SK-N-SH (cell line): ENCODE data around the gene CST6. TPM values are rescaled to one million over a fixed set of nuclear protein-coding genes. Genes with fewer than 3 reads are reported as not detected.

Experiments used
- CTCF ChIA-PET: fragments of 300-600, 350-600 bp; formaldehyde crosslinking; extraction: SDS; loops from one replicate; lab custom pipeline; 2021; lab: Yijun Ruan, JAX
- POLR2A ChIA-PET: fragments of 350-600 bp; sonication (Branson Sonifier 250); formaldehyde crosslinking; extraction: SDS; loops from one replicate; lab custom pipeline; 2020; ENCODE audit warnings: antibody characterized with exemption, inconsistent platforms; lab: Yijun Ruan, JAX
- DNase-seq: peaks from one replicate; pipeline ENCODE4 v3.0.0; 2012
- H2AFZ ChIP-seq: fragments of 200-600 bp; sonication (generic); 2 replicates; pipeline ENCODE4 v1.8.1; 2016; ENCODE audit warnings: antibody characterized with exemption, mild to moderate bottlenecking, low read depth
- H3F3A ChIP-seq: fragments of 200-600 bp; sonication (generic); replicated peaks from 2 replicates; pipeline ENCODE3; 2016; ENCODE audit warnings: antibody characterized with exemption, mild to moderate bottlenecking; ENCODE audit not compliant: insufficient read depth
- H3K27ac ChIP-seq, 2 experiments: fragments of 200-500 bp in 1 of 2; fragments of 200-600 bp in 1 of 2; sonication (Bioruptor generic) in 1 of 2; sonication (generic), shearing (Covaris generic) in 1 of 2; 2 replicates each; pipeline versions ENCODE4 v1.5.1 to v1.6.1; 2014 to 2016; ENCODE audit warnings: low read depth in 2 of 2, inconsistent platforms in 1 of 2, low read length in 1 of 2, mild to moderate bottlenecking in 1 of 2, mixed read lengths in 1 of 2
- H3K27me3 ChIP-seq: fragments of 200-600 bp; sonication (generic), shearing (Covaris generic); 2 replicates; pipeline ENCODE4 v1.6.1; 2016; ENCODE audit warnings: mixed run types; ENCODE audit not compliant: insufficient read depth
- H3K36me3 ChIP-seq, 2 experiments: fragments of 200-500 bp in 1 of 2; fragments of 200-600 bp in 1 of 2; sonication (Bioruptor generic) in 1 of 2; sonication (generic) in 1 of 2; replicated peaks in 1 of 2; 2 replicates each; pipeline versions ENCODE3 to v1.5.1; 2014 to 2016; ENCODE audit warnings: low read length in 1 of 2, mild to moderate bottlenecking in 1 of 2; ENCODE audit not compliant: insufficient read depth in 2 of 2, control insufficient read depth in 1 of 2
- H3K4me1 ChIP-seq, 2 experiments: fragments of 200-500 bp in 1 of 2; fragments of 200-600 bp in 1 of 2; sonication (Bioruptor generic) in 1 of 2; sonication (generic), shearing (Covaris generic) in 1 of 2; 2 replicates each; pipeline versions ENCODE4 v1.5.1 to v1.6.1; 2014 to 2016; ENCODE audit warnings: low read depth in 1 of 2, low read length in 1 of 2, mixed run types in 1 of 2; ENCODE audit not compliant: insufficient read depth in 2 of 2, control insufficient read depth in 1 of 2
- H3K4me2 ChIP-seq: fragments of 200-600 bp; sonication (generic), shearing (Covaris generic); 2 replicates; pipeline ENCODE4 v1.6.1; 2017; ENCODE audit warnings: mixed run types
- H3K4me3 ChIP-seq, 2 experiments: fragments of 200-500 bp in 1 of 2; fragments of 200-600 bp in 1 of 2; sonication (Bioruptor generic) in 1 of 2; sonication (generic), shearing (Covaris generic) in 1 of 2; 2 replicates each; pipeline versions ENCODE4 v1.5.1 to v1.8.1; 2014 to 2016; ENCODE audit warnings: low read depth in 2 of 2, inconsistent platforms in 1 of 2, low read length in 1 of 2, mild to moderate bottlenecking in 1 of 2, mixed read lengths in 1 of 2, moderate library complexity in 1 of 2
- H3K79me2 ChIP-seq: fragments of 200-600 bp; sonication (generic); 2 replicates; pipeline ENCODE4 v1.8.1; 2017; ENCODE audit warnings: mild to moderate bottlenecking; ENCODE audit not compliant: insufficient read depth
- H3K9ac ChIP-seq: fragments of 200-600 bp; sonication (generic); 2 replicates; pipeline ENCODE4 v1.6.1; 2017; ENCODE audit warnings: mixed run types
- H3K9me2 ChIP-seq: fragments of 200-600 bp; sonication (generic); 2 replicates; pipeline ENCODE4 v1.6.1; 2017; ENCODE audit warnings: mixed run types
- H3K9me3 ChIP-seq: fragments of 200-600 bp; sonication (generic); 2 replicates; pipeline ENCODE4 v1.6.1; 2017; ENCODE audit warnings: mixed run types, mild to moderate bottlenecking, moderate library complexity
- H4K20me1 ChIP-seq: fragments of 200-600 bp; sonication (generic); 2 replicates; pipeline ENCODE4 v1.6.1; 2017; ENCODE audit warnings: mild to moderate bottlenecking, mixed run types; ENCODE audit not compliant: insufficient read depth
- CHD2 ChIP-seq: fragments of 150-350 bp; IDR thresholded peaks from 2 replicates; pipeline ENCODE4 v1.6.1; 2018; ENCODE audit warnings: low read length; ENCODE audit not compliant: partially characterized antibody
- EP300 ChIP-seq, 2 experiments: IDR thresholded peaks; 2 replicates each; pipeline versions ENCODE4 v1.4.0 to v1.6.1; 2012; ENCODE audit warnings: borderline replicate concordance in 1 of 2, low read depth in 1 of 2, low read length in 1 of 2
- FOSL2 ChIP-seq: IDR thresholded peaks from 2 replicates; pipeline ENCODE4 v1.4.0; 2012; ENCODE audit warnings: low read depth, mild to moderate bottlenecking, moderate library complexity, borderline replicate concordance
- FOXJ3 ChIP-seq: sonication (generic); formaldehyde crosslinking; IDR thresholded peaks from 2 replicates; pipeline ENCODE4 v1.5.1; 2020; ENCODE audit warnings: mild to moderate bottlenecking, missing genetic modification reagents
- IRF3 ChIP-seq: fragments of 150-350 bp; IDR thresholded peaks from 2 replicates; pipeline ENCODE4 v1.6.1; 2016; ENCODE audit warnings: mild to moderate bottlenecking, low read depth, low read length
- MEF2A ChIP-seq: IDR thresholded peaks from 2 replicates; pipeline ENCODE4 v1.4.0; 2012; ENCODE audit warnings: low read depth, borderline replicate concordance
- MXI1 ChIP-seq: IDR thresholded peaks from 2 replicates; pipeline ENCODE4 v1.6.1; 2012; ENCODE audit warnings: mild to moderate bottlenecking, low read depth, low read length, improper control_type of control experiment
- NRF1 ChIP-seq: IDR thresholded peaks from 2 replicates; pipeline ENCODE4 v1.6.1; 2012; ENCODE audit warnings: low read depth, mild to moderate bottlenecking, low read length
- PBX3 ChIP-seq: IDR thresholded peaks from 2 replicates; pipeline ENCODE4; 2012
- RCOR1 ChIP-seq: fragments of 150-350 bp; IDR thresholded peaks from 2 replicates; pipeline ENCODE4 v1.6.1; 2017; ENCODE audit warnings: antibody characterized with exemption, low read length
- RFX5 ChIP-seq: IDR thresholded peaks from 2 replicates; pipeline ENCODE4 v1.6.1; 2012; ENCODE audit warnings: mild to moderate bottlenecking, improper control_type of control experiment, low read length
- SIN3A ChIP-seq: IDR thresholded peaks from 2 replicates; pipeline ENCODE4 v1.6.1; 2012; ENCODE audit warnings: low read depth, mild to moderate bottlenecking, low read length, moderate library complexity, borderline replicate concordance
- SMC3 ChIP-seq: IDR thresholded peaks from 2 replicates; pipeline ENCODE4 v1.6.1; 2012; ENCODE audit warnings: low read depth, low read length, improper control_type of control experiment
- TAF1 ChIP-seq: IDR thresholded peaks from 2 replicates; pipeline ENCODE4 v1.6.1; 2012; ENCODE audit warnings: low read depth, mild to moderate bottlenecking, low read length, moderate library complexity, borderline replicate concordance
- TCF12 ChIP-seq: IDR thresholded peaks from 2 replicates; pipeline ENCODE4 v1.4.0; 2012
- USF1 ChIP-seq: IDR thresholded peaks from 2 replicates; pipeline ENCODE4 v1.4.0; 2012; ENCODE audit warnings: low read depth, borderline replicate concordance
- USF2 ChIP-seq: fragments of 150-350 bp; IDR thresholded peaks from 2 replicates; pipeline ENCODE4 v1.6.1; 2017; ENCODE audit warnings: antibody characterized with exemption, low read length, low read depth, borderline replicate concordance
- ZBTB33 ChIP-seq: IDR thresholded peaks from 2 replicates; pipeline ENCODE4 v1.4.0; 2012; ENCODE audit warnings: low read depth, borderline replicate concordance
- WGBS: methylation state at CpG from one replicate; pipeline ENCODE4 v1.1.6; 2017; ENCODE audit warnings: low lambda C conversion rate; 5-methylcytosine and 5-hydroxymethylcytosine counted together
- polyA plus RNA-seq, 3 experiments: library from polyadenylated mRNA; depleted of rRNA; stranded (reverse); fragments of >200 nt; gene quantifications; 2 replicates each; pipeline ENCODE4 v1.2.3, GENCODE V29; 2012

Gene CST6
- polyA plus RNA-seq, 1 of the 3 experiments (the other 2 are of a cell fraction): 0.90 TPM

- DNase-seq: no peak
- Histone ChIP-seq H3K27ac (no peak overlapping the region), H3K9me3 (no peaks in the 10 kb centered on the region), H3K27me3 (no peaks in the 10 kb centered on the region), H4K20me1 (no peaks in the 10 kb centered on the region), H3K4me2 (no peak overlapping the region), H3K4me1 (peaks cover 0 to 2% of the 10 kb centered on the region in 2 experiments; a peak in 1 of 4 replicates), H3K4me3 (no peak overlapping the region), H2AFZ (no peak overlapping the region), H3K9me2 (no peaks in the 10 kb centered on the region), H3K36me3 (peaks cover 0 to 20% of the 10 kb centered on the region in 2 experiments), H3K79me2 (0 out of 2 replicates have a peak, but pooled peaks cover 5% of the 10 kb centered on the region), H3K9ac (no peak overlapping the region), H3F3A (peaks cover 27% of the 10 kb centered on the region)
- POLR2A ChIA-PET: no interaction called here
- TF ChIP-seq SIN3A (no peak), IRF3 (no peak), FOSL2 (no peak), ZBTB33 (no peak), MEF2A (no peak), NRF1 (no peak), USF1 (no peak), EP300 (IDR thresholded peaks at IDR 0.05; ENCODE audit: borderline replicate concordance in 1 of 2, low read depth in 1 of 2, low read length in 1 of 2) (no peak), SMC3 (no peak), RCOR1 (no peak), PBX3 (no peak), TAF1 (no peak), FOXJ3 (CRISPR knock-in tag) (no peak), RFX5 (no peak), USF2 (no peak), CHD2 (no peak), TCF12 (no peak), MXI1 (no peak)
- WGBS: 76% methylated on average over 4 of the region's 5 CpGs
- CTCF ChIA-PET: interaction anchor here (0.7 to 20.1 kb wide), 6 partner anchors 11 to 280 kb away, joined by 3 to 261 read pairs (median 6); partner anchors contain the start of genes CCDC85B, CTSW, FIBP and KAT5
Observed at GRCh38 chr11:65992056-65992455, 19.8 kb upstream of the CST6 start.
